HG03571 (cell line): ENCODE data around the gene MANSC1.
"Not testable (repeated sequence)": the region's sequence is repeated elsewhere in the genome, so short reads cannot be mapped to it uniquely, and the experiment has no call there.

Experiments
- ATAC-seq: cut with Tn5 transposase; IDR thresholded peaks from one replicate; pipeline ENCODE4 v1.9.1; 2021; ENCODE audit not compliant: unreplicated experiment

Gene MANSC1

DNA sequence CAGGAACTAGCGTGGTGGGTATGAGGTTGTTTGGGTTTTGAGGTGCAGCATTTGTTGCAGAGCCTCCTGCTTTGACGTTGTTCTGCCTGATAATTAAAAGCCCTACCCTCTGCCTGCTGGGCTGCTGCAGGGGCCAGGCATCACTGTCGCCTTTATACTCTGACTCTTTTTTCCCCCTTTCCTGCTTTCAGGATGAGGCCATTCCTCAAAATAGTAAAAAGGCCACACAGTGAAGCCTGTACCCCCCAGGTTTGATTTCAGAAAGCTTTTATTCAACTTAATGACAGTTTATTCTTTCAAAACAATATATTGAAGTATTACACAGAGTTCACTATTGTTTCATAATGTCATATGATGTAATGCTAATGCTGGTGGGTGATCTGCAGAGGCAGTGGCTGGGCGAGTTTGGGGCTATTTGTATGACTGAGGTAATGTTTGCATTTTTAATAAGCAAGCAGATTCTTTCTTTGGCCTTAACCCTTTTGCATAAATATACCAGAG lies 15.9 kb upstream of the MANSC1 start:
- no peak for ATAC-seq

DNA sequence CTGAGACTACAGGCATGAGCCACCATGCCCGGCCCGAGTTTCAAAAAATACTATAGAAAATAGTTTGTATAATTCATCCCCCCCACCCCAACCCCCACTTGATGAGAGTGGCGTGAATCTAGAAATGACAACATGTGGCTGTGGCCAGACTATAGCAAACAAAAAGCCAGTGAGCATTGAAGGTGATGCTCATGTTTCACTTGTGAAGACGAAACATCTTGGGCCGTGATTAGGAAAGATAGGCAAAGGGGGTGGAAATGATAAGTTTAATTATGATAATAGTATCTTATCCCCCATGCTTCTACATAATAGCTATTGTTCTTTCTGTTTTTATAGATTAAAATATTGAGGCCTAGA lies 15.4 kb upstream of the MANSC1 start:
- ATAC-seq, result no peak

DNA sequence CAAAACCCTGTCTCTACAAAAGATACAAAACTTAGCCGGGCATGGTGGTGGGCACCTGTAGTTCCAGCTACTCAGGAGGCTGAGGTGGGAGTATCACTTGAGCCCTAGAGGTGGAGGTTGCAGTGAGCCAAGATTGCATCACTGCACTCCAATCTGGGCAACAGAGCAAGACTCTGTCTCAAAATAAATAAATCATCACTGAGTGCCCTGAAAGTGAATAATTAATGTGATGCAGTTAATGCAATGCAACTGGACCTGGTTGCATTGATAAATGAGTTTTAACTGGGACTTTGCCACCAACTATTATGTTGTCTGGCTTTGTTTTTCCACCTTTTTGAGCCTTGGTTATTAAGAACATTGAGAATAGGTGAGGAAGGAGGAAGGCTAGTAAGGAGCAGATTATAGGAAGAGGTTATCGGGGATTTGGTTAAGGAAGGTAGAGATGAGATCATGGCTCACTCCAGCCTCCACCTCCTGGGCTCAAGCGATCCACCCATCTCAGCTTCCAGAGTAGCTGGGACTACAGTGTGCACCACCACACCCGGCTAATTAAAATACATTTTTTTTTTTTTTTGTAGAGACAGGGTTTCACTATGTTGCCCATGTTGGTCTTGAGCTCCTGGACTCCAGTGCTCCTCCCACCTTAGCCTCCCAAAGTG lies 14.9 kb upstream of the MANSC1 start:
- no peak for ATAC-seq

DNA sequence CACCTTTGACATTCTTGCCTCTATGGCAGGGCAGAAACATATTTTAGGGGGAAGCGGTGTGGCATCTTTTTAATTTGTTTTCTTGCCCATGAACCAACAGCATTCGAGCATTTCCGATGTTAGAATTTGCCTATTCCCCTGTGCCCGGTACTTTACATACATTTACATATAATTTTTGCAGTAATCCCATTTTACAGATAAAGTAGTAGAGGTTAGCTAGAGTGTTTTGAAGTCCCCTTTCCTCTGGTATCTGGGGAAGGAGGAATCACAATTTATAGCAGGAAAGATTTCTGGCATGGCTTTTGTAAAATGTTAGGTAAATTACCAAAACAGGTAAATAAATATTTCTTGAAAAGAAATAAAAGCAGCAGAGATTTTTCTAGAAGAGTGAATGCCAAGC lies 8.5 kb upstream of the MANSC1 start:
- no peak for ATAC-seq

DNA sequence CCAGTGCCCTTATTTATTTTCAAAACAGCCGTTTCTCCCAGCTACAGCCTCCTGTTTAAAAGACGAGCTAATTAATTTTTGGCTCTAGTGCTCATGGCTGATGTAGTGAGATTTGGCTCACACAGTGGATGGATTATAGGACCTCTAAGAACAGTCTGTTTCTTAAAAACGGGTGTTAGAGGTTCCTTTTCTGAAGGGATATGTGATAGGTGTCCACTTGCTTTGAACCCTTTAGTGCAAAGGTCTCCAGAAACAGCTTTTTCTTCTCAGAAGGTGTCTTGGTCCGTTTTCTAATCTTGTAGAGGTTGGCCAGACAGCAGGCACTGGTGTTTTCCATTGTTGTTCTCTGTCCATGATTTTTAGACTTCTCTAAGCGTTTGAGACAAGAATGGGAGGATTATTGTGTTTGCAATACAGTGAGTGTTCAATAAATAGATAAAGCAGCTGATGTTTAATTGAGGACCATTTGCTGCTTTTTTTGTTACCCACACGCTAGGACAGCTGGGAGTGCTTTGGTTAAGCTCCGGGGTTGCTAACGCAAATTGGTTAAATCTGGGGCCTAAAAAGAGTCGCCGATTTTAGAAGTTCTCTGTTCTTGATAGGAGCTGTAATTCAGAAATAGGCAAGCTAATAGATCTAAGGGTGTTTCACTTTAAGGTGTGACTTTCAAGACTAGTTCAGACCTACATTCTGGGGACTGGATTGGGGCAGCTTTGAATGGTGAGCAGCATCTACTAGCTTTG lies 7.8 kb upstream of the MANSC1 start:
- peak; percentile 4 for ATAC-seq

DNA sequence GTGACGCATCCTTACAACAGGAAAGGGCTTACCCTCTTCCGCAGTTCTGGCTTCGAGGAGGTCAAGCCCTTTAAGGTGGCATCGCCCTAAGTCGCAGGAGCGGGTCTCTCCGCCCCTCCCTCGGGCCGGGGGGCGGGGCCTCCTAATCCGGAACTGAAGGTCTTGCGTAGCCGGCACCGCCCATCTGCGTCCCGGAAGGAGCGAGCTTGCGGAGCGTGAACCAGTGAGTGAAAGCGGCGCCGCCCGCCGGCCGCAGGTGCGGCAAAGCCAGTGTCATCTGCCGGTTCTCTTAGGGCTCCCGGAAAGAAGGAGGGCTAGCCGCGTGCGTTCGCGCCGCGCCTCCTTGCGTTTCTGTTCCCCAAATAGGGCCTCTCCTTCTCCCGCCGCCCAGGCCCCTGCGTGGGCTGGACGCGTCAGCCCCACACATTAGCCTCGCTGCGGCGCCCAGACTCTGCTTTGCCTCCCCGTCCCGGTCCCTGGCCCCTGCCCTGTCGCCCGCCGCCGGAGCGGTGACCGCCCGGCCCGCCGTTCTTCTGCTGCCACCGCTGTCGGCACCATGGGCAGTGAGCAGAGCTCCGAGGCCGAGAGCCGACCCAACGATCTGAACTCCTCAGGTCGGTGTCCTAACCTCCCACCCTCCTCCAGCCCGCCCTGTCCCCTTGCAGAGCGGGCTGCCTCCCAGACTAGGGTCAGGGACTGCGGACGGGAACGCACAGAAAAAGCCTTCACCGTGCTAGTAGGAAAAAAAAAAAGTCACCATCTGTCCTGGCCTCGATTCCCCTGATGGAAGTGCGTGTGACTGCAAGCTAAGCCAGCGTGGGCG lies 7.1 kb upstream of the MANSC1 start, which contains the start of gene BORCS5:
BORCS5 (plus strand) TSS at position 183 of the 823 bp plus-strand sequence; CDS start at position 557, 374 bp downstream.
- ATAC-seq, result peak; percentile 84

DNA sequence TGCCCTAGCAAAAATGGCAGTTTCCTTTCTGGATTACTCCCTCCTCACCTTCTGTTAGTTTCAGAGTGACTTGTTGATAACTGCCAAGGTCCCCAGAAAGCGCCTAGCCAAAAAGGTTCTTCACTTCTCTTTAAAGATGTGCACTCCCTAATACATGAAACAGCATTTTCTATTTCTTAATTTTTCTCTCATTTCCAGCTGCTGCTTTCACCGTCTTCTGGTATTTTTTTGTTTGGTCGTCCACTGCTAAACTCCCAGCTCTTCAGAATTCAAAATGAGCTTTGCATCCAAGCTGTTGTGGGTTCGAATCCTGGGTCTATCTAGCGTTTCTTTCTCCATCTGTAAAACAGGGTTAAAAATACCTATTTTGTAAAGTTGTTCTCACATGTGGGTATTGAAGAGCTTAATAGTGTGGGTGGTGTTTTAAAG lies 6.4 kb upstream of the MANSC1 start:
- no peak for ATAC-seq

DNA sequence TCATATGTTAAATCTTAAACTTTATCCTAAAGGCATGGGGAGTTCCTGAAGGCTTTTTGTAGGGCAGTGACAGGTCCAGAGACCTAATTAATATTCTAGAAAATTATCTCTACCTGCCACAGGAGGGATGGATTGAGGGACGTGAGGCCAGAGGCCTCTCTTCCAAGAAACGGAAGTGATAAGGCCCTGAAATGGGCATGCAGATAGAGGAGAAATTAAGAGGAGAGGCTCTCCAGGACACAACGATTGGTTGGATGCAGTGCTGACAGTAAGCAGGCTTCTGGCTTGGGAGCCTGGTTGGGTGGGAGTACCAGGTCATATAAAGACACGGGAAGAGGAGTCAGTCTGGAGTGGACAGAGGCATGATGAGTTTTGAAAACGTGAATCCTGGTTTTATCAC lies 3.8 kb upstream of the MANSC1 start:
- ATAC-seq, result no peak

DNA sequence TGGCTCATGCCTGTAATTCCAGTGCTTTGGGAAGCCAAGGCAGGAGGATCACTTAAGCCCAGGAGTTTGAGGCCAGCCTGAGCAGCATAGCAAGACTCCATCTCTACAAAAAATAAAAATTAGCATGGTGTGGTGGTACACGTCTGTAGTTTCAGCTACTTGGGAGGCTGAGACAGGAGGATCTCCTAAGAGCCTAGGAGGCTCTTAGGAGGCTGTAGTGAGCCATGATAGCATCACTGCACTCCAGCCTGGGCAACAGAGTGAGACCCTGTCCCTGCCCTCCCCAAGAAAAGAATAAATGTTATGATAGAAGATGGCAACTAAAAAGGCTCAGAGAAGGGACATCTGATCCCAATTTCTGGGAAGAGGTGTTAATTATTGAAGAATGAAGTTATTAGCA lies 3.2 kb upstream of the MANSC1 start:
- ATAC-seq, result no peak

DNA sequence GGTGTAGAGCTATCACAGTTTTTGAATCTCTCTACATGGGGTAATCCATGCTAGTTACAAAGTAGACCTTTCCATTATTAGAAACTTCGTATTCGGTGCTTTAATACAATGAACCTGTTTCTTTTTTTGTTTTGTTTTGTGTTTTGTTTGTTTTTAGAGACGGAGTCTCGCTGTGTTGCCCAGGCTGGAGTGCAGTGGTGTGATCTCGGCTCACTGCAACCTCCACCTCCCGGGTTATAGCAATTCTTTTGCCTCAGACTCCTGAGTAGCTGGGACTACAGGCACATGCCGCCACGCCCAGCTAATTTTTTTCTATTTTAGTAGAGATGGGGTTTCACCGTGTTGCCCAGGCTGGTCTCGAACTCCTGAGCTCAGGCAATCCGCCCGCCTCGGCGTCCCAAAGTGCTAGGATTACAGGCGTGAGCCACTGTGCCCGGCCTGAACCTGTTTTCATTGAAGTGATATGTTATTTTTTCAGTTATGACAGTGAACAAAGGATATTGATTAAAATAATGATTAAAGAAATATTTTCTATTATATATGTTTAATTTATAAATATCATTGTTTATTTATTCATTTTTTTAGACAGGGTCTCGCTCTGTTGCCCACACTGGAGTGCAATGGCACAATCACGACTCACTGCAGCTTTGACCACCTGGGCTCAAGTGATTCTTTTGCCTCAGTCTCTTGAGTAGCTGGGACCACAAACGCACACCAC lies 1.6 kb upstream of the MANSC1 start:
- ATAC-seq, result not testable (repeated sequence)

DNA sequence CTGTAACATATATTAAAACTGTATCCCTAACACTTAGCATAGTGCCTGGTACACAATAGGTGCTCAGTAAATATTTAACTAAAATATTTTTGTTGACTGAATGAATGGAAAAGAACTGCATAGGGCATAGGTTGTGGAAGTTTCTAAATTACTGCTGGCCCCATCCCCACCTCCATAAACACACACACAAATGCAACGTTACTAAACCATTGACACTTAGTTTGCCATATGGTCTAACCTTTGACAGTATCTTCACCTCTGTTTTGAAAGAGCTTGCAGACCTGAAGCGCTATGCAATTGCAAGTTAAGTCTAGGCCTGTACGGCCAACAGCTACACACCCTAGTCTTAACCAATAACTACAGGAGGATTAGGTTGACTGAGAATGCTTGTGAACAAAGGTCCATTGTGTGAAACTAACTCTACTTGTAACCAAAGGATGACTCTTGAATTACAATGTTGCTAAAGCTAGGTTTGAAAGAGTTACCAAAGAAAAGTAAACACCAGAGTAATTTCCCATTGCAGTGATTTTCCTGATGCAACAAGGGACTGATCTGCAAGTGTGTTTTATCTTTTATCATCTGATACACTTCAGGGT lies 924 bp upstream of the MANSC1 start:
- ATAC-seq, result no peak

DNA sequence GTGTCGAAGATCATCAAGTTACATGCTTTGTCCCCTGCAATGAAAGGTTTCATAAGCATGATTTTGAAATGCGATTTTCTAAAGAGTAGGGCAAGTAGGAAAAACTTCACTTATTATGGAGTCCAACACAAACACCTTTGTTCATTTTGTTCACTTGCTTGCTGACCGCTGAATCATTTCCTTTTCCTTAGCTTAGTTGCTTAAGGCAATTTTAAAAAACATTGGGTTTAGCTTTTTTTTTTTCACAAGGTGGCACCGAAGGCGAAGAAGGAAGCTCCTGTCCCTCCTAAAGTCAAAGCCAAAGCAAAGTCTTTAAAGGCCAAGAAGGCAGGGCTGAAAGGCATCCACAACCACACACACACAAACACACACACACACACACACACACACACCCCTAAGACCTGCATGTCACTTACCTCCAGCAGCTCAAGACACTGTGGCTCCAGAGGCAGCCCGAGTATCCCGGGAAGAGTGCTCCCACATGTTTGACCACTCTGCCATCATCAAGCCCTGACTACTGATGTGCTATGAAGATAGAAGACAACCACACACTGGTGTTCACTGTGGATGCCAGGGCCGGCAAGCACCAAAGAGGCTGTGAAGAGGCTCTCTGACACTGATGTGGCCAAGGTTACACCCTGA lies 11.4 kb downstream of the MANSC1 start:
- no peak for ATAC-seq

DNA sequence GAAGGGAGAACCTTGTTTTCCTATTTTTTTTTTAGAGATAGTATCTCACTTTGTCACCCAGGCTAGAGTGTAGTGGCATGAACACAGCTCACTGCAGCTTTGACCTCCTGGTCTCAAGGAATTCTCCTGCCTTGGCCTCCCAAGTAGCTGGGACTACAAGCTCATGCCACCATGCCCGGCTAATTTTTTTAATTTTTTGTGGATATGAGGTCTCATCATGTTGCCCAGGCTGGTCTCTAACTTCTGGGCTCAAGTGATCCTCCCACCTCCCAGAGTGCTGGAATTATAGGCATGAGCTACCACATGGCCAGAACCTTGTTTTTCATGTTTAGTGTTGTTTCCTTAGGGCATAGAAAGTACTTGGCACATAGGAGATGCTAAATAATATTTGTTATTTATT lies 13.5 kb downstream of the MANSC1 start:
- no peak for ATAC-seq

DNA sequence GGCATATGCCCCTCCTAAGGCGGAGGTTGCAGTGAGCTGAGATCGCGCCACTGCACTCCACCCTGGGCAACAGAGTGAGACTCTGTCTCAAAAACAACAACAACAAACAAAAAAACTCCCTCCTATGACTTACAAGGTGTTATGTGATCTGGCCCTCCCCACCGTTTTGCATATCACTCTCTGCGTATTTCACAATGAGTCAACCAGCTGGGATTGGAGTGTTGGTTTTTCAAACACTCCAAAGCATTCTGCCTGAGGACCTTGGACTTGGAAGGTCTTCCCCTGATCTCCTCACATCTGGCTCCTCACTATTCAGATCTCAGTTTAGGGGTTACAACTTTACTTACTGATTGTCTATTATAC lies 14.0 kb downstream of the MANSC1 start:
- no peak for ATAC-seq

DNA sequence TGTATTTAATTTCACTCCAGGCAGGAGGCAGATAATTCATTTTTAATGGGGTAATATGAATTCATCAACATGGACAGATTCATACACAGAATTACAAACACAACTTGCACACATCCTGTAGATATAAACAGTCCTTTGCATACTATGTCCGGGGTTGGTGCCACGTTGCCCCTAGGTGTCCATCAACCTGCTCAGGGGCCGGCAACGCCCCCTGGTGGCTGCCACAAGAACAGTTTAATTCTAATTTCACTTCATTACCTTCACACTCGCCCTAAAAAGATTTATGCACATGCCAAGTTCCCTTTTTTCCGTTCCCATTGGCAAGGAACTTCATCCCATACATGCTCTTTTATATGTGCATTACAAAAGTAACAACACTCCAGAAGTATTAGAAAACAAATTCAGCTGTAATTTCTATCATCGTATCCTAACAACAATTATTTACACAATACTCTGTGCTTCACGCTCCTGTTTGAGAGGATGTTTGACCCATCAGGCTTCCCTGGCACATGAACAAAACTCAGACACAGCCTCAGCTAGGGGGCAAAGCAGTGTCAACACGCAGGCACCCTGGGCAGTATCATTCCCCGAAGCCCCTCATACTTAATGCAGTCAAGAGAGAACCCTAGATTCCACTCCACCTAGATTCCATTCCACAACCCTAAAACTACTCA lies 15.5 kb downstream of the MANSC1 start:
- ATAC-seq, result no peak

DNA sequence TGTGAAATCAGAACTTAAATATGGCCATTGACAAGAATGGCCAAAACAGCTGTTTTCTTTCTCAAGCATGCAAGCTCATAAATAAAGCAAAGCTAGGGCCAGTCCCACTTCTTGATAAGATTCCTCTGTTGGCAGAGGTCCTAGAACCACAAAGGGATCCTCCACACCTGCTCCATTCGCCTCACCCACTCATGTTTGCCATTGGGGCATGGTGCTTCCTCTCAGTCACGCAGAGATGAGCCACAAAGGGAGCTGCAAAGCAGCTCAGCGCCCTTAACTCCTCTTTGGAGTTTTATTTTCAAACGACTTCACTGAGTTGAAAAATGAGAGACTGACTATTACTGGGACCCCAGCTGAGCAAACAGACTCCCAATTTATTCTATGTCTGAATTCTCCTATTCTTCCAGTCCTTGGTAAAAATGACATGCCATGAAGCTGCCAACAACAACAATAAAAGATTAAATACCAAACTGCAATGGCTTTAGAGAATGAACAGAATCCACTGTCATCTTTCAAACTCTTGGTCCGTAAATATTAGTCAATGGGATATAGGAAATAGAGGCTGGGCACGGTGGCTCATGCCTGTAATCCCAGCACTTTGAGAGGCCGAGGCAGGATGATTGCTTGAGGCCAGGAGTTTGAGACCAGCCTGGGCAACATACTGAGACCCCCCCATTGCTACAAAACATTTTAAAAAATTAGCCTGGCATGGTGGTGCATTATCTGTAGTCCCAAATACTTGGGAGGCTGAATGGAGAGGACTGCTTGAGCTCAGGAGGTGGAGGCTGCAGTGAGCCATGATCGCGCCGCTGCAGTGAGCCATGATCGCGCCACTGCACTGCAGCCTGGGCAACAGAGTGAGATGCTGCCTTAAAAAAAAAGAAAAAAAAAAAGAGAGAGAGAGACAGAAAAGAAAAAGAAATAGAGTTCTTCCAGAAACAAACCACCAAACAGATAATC lies 16.4 kb downstream of the MANSC1 start:
- ATAC-seq, result no peak

DNA sequence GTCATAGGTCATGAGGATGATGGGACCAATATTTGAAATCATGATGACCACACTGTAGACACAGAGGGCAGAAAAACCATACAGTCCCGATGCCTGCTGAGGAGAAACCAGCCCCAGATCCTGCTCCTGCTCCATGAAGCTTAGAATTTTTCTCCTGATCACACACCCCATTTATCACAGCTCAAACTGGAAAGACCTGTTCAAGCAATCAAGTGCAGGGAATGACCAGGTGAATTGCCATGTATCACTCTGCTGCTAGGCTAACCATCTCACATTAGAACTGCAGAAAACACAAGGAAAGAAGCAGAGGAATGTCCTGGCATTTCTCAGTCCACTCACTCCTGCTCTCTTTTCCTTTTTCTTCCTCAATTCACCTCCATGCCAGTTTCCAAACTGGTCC lies 18.1 kb downstream of the MANSC1 start:
- no peak for ATAC-seq

DNA sequence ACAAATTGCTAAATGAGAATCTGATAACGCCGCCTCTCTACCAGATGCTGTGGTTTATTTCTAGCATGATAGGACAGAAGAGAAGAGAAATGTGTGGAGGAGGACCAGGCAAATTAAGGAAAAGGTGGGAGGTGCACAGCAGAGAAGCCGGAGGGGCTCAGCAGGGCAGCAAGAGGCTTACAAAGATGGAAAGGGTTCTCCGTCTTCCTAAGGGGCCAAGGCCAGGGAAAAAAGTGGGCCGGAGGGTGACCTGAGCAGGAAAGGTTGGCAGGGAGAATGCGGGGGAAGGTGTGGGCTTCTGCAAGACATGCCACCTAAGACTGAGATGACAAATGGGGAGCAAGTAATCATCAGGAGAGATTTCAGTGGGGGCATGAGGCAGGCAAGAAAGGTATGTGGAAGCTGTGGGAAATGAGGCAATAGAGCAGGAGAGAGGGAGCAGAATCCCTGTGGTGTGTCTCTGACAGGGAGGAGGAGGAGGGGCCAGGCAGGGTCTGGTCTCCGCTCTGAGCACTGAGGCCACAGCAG lies 18.7 kb downstream of the MANSC1 start:
- ATAC-seq, result no peak
